SH-SY5Y (cell line): ENCODE results near the gene CCDC97.

Source experiments
- GATA2 ChIP-seq: IDR thresholded peaks from 2 replicates; pipeline ENCODE4 v1.6.1; 2011; ENCODE audit warnings: mild to moderate bottlenecking, low read depth, low read length
- GATA3 ChIP-seq: IDR thresholded peaks from 2 replicates; pipeline ENCODE4 v1.6.1; 2011; ENCODE audit warnings: low read depth, mild to moderate bottlenecking, low read length, moderate library complexity

The CCDC97 gene

GRCh38 chr19:41353466-41354342, 43.7 kb downstream of the CCDC97 start, which contains the start of gene TGFB1:
TGFB1 (minus strand) TSS chr19:41353922; CDS start chr19:41353044, 878 bp downstream.
- TF ChIP-seq GATA2, result no peak
- TF ChIP-seq GATA3, result no peak

- TF ChIP-seq GATA3 (no peak), GATA2 (no peak)
Measured at GRCh38 chr19:41354343-41354953, 44.5 kb downstream of the CCDC97 start.

- TF ChIP-seq GATA3 (no peak), GATA2 (no peak)
Measured at GRCh38 chr19:41355035-41355434, 45.1 kb downstream of the CCDC97 start.

- TF ChIP-seq GATA3 (no peak), GATA2 (no peak)
Measured at GRCh38 chr19:41355802-41356201, 45.8 kb downstream of the CCDC97 start.

DNA sequence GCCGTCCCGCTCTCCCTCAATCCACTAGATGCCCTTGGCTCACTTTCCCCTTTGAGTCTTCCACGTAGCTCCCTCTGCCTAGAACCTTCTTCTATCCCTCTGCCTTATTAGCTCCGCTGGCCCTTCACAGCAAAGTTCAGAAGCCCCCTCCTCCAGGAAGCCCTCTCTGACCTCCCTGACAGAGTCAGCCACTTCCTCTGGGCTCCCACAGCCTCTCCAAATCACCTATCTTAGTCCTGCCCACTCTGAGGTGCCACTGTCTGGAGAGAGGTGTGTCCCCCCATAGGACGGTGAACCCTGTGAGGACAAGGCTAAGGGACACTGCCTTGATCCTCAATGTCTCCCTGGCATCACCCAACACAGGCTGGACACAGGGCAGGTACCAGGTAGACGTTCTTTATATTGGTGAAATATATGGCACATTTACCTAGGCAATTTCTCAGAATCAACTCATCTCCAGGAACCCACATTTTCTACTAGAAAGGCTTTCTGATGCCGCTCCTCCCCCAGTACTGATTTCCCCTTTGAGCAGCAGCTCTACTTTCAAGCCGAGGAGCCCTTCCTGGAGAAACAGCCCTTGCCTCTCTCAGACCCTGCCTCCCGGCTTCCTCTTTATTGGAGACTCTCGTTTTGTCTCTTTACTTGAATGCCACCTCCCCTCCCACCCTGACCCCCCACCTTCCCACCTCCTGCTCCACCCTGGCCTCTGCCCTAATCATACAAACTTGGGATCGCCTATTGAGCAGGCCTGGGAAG, 47.2 kb downstream of the CCDC97 start:
- no peak for TF ChIP-seq GATA2
- TF ChIP-seq GATA3, result no peak

DNA sequence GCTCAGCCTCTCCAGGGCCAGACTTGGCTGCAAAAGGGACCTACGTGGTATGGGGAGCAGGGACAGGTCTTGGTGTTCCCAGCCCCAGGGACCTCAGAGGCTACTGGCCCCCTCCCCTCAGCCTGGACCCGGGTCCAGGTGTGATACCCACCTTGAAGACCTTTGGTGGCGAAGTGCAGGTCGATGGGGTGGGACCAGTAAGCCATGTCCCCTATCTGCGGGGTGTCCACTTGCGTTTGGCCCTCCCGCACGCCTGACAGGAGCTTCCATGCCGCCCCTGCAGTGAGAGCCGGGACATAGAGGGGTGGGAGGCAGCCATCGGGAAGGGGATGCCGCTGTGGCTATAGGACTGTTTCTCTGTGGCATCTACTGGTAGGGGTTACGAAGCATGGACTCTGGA, 47.8 kb downstream of the CCDC97 start:
- no peak for TF ChIP-seq GATA2
- TF ChIP-seq GATA3, result no peak

GRCh38 chr19:41359741-41360140, 49.8 kb downstream of the CCDC97 start:
- TF ChIP-seq GATA3, result no peak
- no peak for TF ChIP-seq GATA2

GRCh38 chr19:41362143-41362847, 52.3 kb downstream of the CCDC97 start:
- TF ChIP-seq GATA2 (no peak), GATA3 (no peak)

DNA sequence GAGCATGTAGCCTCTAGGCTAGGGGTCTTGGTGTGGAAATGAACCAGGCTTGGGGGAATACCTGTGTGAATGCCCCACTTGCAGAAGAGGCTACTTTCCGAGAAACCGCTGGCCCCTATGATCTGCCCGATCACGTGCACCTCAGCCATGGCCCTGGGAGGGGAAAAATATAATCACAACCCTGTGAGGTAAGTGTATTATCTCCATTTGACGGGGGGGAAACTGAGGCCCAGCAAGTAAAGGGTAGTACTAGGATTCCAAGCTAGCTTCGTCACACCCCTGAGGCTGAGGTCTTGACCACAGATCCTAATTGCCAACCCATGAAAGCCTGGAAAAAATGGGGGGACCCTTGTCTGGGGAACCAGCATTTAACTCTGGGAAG, 53.4 kb downstream of the CCDC97 start:
- no peak for TF ChIP-seq GATA2
- TF ChIP-seq GATA3, result no peak

DNA sequence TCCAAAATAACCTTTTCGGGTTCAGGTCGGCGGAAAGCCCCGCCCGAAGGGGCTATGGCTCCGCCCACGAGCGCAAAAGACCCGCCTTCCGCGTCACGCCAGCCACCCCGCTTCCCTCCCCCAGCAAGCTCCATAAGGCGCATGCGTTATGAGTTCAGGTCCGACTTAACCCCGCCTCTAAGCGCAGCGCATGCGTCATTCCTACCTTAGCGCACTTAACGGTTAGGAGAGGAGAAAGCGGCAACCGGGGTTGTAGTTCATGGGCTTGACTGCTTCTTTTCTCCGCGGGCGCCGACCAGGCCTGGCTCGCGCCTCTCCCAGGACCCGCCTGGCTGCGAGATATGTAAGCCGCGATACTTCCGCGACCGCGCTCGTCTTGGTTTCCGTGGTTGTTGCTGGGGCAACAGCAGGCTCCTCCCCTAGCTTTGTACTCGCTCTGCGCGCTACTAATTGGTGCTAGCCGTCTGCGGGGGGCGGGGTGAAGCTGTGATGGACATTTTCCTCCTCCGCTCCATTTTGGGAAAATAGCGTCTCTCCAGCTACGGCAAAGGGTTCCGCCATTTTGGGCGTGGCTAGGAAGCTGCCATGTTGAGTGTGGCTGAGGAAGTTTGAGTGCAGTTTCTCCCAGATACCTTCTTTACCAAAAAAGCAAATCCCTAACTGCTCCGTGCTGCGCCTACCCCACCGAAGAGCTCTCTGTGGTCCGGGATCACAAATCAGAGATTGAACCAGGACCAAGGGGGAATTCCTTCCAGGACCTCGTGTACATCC, 54.0 kb downstream of the CCDC97 start, which contains the start of gene B9D2:
Gene B9D2 (minus strand): TSS at position 397 of the 771 bp plus-strand sequence. CDS start 630 bp downstream, outside the sequence.
- no peak for TF ChIP-seq GATA2
- TF ChIP-seq GATA3, result no peak

- TF ChIP-seq GATA2 (no peak), GATA3 (no peak)
Measured at GRCh38 chr19:41364524-41365391, 54.8 kb downstream of the CCDC97 start.

GRCh38 chr19:41366089-41366488, 56.1 kb downstream of the CCDC97 start:
- no peak for TF ChIP-seq GATA2
- TF ChIP-seq GATA3, result no peak
